Panc1 (cell line): ENCODE data around the gene TMOD3. TPM values are rescaled to one million over a fixed set of nuclear protein-coding genes. Genes with fewer than 3 reads are reported as not detected.

Source experiments
- ATAC-seq: fragments of 200-7000 bp; cut with Tn5 transposase; 2 replicates; pipeline ENCODE4 v1.9.1; 2020; ENCODE audit warnings: mild to moderate bottlenecking, moderate library complexity
- BruUV-seq: library from RNA; stranded (reverse); fragments of 400-500 nt; replicated peaks from 2 replicates; lab custom pipeline; 2021; lab: Mats Ljungman, UMichigan
- CTCF ChIA-PET: fragments of 300-600 bp; sonication (Branson Sonifier 250); formaldehyde crosslinking; loops from one replicate; lab custom pipeline; 2022; ENCODE audit warnings: antibody characterized with exemption; lab: Charles Lee
- POLR2A ChIA-PET: fragments of 300-600 bp; sonication (Branson Sonifier 250); formaldehyde crosslinking; loops from one replicate; lab custom pipeline; 2022; ENCODE audit warnings: antibody characterized with exemption; lab: Charles Lee
- DNase-seq: peaks from one replicate; pipeline ENCODE4 v3.0.0-alpha.2; 2010; ENCODE audit warnings: low read depth, low spot score
- H3K27ac ChIP-seq: 2 replicates; pipeline ENCODE4 v1.5.1; 2011; ENCODE audit warnings: mild to moderate bottlenecking, low read length, inconsistent platforms
- H3K27me3 ChIP-seq: fragments of 200-500 bp; sonication (Bioruptor generic); 2 replicates; pipeline ENCODE4 v1.6.0; 2014; ENCODE audit warnings: low read length, inconsistent platforms; ENCODE audit not compliant: control insufficient read depth, insufficient read depth
- H3K36me3 ChIP-seq: fragments of 200-500 bp; sonication (Bioruptor generic); 2 replicates; pipeline ENCODE4 v1.5.1; 2014; ENCODE audit warnings: inconsistent platforms, mild to moderate bottlenecking, low read length, moderate library complexity; ENCODE audit not compliant: control insufficient read depth, insufficient read depth
- H3K4me1 ChIP-seq: 2 replicates; pipeline ENCODE4 v1.5.1; 2011; ENCODE audit warnings: inconsistent platforms, mild to moderate bottlenecking, low read length, moderate library complexity; ENCODE audit not compliant: control insufficient read depth, insufficient read depth
- H3K4me3 ChIP-seq, 2 experiments: 2 replicates each; pipeline ENCODE4 v1.5.1; 2011 to 2012; ENCODE audit warnings: low read depth in 2 of 2, low read length in 2 of 2, mild to moderate bottlenecking in 2 of 2, inconsistent platforms in 1 of 2, moderate library complexity in 1 of 2
- H3K9me3 ChIP-seq: fragments of 200-500 bp; sonication (Bioruptor generic); 2 replicates; pipeline ENCODE4 v1.5.1; 2014; ENCODE audit warnings: low read depth, mild to moderate bottlenecking, inconsistent platforms, low read length, moderate library complexity; ENCODE audit not compliant: control insufficient read depth, insufficient read depth
- POLR2AphosphoS5 ChIP-seq: IDR thresholded peaks from 2 replicates; pipeline ENCODE4 v1.6.1; 2012; ENCODE audit warnings: mild to moderate bottlenecking, low read depth, low read length, moderate library complexity
- SIN3A ChIP-seq: IDR thresholded peaks from 2 replicates; pipeline ENCODE4 v1.6.1; 2012; ENCODE audit warnings: low read depth, mild to moderate bottlenecking, low read length, moderate library complexity, borderline replicate concordance; ENCODE audit not compliant: insufficient read depth
- TCF7L2 ChIP-seq: IDR thresholded peaks from 2 replicates; pipeline ENCODE4 v1.6.1; 2011; ENCODE audit warnings: mild to moderate bottlenecking, low read depth, low read length, inconsistent platforms
- in situ Hi-C: cut with HindIII; loops from 2 replicates; pipeline ENCODE4 v1.10.0; 2016; ENCODE audit warnings: low sequenced_read_pairs, low pct_unique_long_range_greater_than_20kb
- intact Hi-C: fragments of 100-400 bp; cut with micrococcal nuclease; formaldehyde crosslinking; loops from one replicate; pipeline ENCODE4 v1.10.0; 2022; ENCODE audit not compliant: unreplicated experiment
- total RNA-seq: library from RNA; stranded (reverse); gene quantifications from one replicate; pipeline ENCODE4 v1.2.1, GENCODE V29; 2021; ENCODE audit not compliant: unreplicated experiment
- TF ChIP-seq, protein P1 (sequence below): fragments of 450-650 bp; IDR thresholded peaks from 2 replicates; pipeline ENCODE4 v1.5.1; 2017; ENCODE audit warnings: mild to moderate bottlenecking
- TF ChIP-seq, protein P2 (sequence below), 2 experiments: IDR thresholded peaks; 2 replicates each; pipeline ENCODE4 v1.6.1; 2011 to 2012; ENCODE audit warnings: low read depth in 2 of 2, control low read depth in 1 of 2, low read length in 1 of 2, mild to moderate bottlenecking in 1 of 2, moderate library complexity in 1 of 2; ENCODE audit not compliant: insufficient read depth in 1 of 2

The TMOD3 gene
- total RNA-seq, 1 experiment from 2014 or later: 53.4 TPM

DNA sequence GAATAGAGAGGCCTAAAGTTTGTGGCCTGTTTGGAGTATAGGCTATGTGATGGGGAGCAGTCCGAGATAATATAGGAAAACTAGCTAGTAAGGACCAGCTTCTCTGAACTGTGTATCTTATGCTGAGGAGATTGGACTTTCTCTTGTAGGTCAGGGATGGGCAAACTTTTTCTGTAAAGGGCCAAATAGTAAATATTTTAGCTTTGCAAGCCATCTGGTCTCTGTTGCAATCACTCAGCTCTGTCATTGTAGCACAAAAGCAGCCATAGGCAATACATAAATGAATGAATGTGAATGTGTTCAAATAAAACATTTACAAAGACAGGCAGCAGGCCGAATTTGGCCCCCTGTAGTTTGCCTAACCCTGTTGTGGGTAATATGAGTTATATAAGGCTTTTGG is 24.5 kb downstream of the TMOD3 start:
- ChIA-PET POLR2A (no interaction called here), CTCF (interaction anchor here (0.6 kb wide), 1 partner anchor 168 kb away, joined by 3 read pairs; no protein-coding TSS in a partner anchor)
- Histone ChIP-seq H3K36me3 (no peaks in the 10 kb centered on the region), H3K4me1 (no peaks in the 10 kb centered on the region), H3K27me3 (no peaks in the 10 kb centered on the region), H3K4me3 (no peak overlapping the region), H3K27ac (no peak overlapping the region), H3K9me3 (no peaks in the 10 kb centered on the region)
- intact Hi-C loops: no loop called here
- no peak for ATAC-seq
- no peak for DNase-seq
- TF ChIP-seq, protein P1, sequence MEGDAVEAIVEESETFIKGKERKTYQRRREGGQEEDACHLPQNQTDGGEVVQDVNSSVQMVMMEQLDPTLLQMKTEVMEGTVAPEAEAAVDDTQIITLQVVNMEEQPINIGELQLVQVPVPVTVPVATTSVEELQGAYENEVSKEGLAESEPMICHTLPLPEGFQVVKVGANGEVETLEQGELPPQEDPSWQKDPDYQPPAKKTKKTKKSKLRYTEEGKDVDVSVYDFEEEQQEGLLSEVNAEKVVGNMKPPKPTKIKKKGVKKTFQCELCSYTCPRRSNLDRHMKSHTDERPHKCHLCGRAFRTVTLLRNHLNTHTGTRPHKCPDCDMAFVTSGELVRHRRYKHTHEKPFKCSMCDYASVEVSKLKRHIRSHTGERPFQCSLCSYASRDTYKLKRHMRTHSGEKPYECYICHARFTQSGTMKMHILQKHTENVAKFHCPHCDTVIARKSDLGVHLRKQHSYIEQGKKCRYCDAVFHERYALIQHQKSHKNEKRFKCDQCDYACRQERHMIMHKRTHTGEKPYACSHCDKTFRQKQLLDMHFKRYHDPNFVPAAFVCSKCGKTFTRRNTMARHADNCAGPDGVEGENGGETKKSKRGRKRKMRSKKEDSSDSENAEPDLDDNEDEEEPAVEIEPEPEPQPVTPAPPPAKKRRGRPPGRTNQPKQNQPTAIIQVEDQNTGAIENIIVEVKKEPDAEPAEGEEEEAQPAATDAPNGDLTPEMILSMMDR: no peak
- TF ChIP-seq POLR2AphosphoS5: no peak
- TF ChIP-seq, protein P2, sequence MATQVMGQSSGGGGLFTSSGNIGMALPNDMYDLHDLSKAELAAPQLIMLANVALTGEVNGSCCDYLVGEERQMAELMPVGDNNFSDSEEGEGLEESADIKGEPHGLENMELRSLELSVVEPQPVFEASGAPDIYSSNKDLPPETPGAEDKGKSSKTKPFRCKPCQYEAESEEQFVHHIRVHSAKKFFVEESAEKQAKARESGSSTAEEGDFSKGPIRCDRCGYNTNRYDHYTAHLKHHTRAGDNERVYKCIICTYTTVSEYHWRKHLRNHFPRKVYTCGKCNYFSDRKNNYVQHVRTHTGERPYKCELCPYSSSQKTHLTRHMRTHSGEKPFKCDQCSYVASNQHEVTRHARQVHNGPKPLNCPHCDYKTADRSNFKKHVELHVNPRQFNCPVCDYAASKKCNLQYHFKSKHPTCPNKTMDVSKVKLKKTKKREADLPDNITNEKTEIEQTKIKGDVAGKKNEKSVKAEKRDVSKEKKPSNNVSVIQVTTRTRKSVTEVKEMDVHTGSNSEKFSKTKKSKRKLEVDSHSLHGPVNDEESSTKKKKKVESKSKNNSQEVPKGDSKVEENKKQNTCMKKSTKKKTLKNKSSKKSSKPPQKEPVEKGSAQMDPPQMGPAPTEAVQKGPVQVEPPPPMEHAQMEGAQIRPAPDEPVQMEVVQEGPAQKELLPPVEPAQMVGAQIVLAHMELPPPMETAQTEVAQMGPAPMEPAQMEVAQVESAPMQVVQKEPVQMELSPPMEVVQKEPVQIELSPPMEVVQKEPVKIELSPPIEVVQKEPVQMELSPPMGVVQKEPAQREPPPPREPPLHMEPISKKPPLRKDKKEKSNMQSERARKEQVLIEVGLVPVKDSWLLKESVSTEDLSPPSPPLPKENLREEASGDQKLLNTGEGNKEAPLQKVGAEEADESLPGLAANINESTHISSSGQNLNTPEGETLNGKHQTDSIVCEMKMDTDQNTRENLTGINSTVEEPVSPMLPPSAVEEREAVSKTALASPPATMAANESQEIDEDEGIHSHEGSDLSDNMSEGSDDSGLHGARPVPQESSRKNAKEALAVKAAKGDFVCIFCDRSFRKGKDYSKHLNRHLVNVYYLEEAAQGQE (IDR thresholded peaks at IDR 0.05; ENCODE audit: insufficient read depth in 1 of 2, low read depth in 2 of 2, low read length in 1 of 2): no peak
- TF ChIP-seq SIN3A: no peak
- TF ChIP-seq TCF7L2: no peak
- BruUV-seq: no TSS peak
- in situ Hi-C loops: no loop called here

DNA sequence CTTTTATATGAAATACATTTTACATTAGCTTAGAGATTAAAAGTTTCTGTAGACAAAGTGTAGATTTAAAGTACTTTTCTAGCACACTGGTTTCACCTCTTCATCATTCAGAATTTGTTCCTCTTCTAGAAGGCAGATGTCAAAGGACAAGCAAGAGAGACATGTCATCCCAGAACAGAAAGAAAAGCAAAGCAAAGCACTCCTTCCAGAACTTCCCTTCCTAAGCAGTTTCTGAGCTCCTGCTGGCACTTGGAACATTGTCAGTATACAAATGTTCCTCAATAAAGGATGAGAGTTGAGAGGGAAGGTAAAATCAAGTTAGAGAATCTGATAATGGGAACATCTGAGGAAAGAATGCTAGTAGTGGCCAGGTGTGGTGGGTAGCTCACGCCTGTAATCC is 26.2 kb downstream of the TMOD3 start:
- DNase-seq (no peak), ATAC-seq (no peak)
- Histone ChIP-seq H3K9me3 (no peaks in the 10 kb centered on the region), H3K4me3 (no peak overlapping the region), H3K27me3 (no peaks in the 10 kb centered on the region), H3K27ac (no peak overlapping the region), H3K4me1 (no peaks in the 10 kb centered on the region), H3K36me3 (no peaks in the 10 kb centered on the region)
- intact Hi-C loops: no loop called here
- in situ Hi-C loops: no loop called here
- BruUV-seq: no TSS peak
- ChIA-PET POLR2A (no interaction called here), CTCF (no interaction called here)
- TF ChIP-seq, protein P1: no peak
- TF ChIP-seq POLR2AphosphoS5: no peak
- TF ChIP-seq, protein P2 (IDR thresholded peaks at IDR 0.05; ENCODE audit: insufficient read depth in 1 of 2, low read depth in 2 of 2, low read length in 1 of 2): no peak
- no peak for TF ChIP-seq SIN3A
- TF ChIP-seq TCF7L2: no peak
